NCI-H524 (cell line): ENCODE data around the gene GNG3.
"Not testable (repeated sequence)": the region's sequence is repeated elsewhere in the genome, so short reads cannot be mapped to it uniquely, and the experiment has no call there.

ENCODE experiments used
- DNase-seq, 2 experiments: peaks; one replicate each; lab custom pipeline; 2025; lab: John Stamatoyannopoulos, UW

GNG3 gene

DNA sequence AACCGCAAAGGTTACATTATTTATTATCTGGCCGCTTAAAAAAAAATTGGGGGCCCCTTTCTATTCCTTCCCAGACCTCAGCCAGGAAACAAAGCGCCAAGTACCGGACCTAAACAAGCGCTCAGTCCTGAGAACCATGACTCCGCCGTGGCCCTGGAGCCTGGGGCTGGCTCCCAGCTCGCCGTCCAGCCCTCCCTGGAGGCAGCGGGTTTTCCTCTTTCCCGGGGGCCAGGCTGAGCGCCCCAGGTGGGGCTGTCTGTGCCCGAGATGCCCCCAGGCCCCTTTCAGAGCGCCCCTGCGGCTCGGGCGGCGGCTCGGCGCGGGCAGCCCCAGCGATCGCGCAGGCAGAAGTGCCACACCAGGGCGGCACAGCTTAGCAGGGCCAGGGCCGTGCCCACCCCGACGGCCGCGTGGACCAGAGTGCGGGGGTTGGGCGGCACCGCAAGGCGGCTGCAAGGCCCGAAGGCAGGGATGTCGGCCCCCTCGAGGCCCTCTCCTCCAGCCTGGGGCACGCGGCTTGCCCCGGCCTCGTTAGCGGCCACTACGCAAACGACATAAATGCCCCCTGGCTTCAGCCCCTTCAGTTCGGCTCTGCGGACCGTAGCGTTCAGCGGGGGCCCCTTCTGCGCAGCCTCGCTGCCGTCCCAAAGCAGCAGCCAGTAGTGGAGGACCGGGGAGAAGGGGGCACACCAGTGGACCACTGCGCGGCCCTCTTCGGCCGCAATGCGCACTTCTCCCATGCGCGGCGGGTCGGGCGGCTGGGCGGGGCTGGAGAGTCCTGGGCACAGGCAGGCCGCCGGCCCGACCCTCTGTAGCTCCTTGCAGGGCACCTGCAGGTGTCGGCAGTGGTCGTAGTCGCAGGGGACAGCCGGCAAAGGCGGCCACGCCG lies 19.7 kb upstream of the GNG3 start:
- DNase-seq: no peak

DNA sequence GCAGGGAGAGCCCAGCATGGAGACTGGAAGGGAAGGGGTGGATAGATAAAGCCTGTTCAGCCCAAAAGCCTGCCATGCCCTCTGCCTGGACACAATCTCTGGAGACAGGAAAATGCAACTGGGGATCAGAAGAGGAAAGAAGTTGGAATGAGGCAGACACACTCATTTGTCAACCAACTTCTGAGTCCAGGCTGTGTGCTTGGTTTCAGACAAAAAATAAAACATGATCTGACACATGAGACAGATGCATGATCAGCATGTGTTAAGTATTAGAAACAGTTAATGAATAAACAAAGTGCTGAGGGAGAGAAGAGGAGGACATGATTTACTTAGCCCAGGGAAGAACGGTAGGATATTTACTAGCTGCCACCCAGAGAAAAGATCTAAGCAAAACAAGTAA lies 19.0 kb upstream of the GNG3 start:
- DNase-seq: no peak

DNA sequence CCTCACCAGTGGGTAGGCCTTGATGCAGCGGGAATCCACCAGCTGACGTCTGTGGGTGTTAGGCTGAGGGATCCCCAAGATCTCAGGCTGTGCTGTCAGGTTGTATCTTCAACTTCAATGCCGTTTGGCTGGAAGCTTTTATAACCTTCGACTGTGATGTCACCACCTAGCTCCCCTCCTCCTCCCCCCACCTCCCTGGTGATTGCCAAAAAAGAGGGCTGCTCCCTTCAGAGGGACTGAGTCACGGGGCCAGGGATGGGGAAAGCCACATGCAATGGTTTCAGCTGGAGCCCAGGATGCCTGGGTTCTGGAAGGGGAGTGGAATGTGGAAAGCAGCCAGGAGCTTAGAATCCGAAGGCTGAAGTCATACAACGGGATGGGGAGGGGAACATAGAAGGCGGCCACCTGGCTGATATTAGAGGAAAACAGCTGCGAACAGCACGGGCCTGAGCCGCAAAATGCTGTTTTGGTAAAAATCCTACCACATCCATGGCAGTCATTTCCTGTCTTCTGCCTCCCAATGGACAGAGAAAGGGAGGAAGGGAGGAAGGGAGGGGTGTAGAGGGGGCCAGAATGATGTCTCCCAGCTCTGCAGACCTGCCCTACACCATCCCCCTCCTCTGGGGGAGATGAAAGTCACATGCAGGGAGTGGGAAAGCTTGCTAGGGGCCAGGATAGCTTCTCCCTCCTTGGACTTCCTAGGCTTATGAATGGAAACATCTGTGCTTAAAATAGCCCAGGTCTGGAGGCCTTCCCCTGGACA lies 17.9 kb upstream of the GNG3 start, which contains the start of gene LRRN4CL:
Gene LRRN4CL (minus strand): TSS at position 110 of the 763 bp plus-strand sequence. CDS start 1,022 bp downstream, outside the sequence.
- no peak for DNase-seq

DNA sequence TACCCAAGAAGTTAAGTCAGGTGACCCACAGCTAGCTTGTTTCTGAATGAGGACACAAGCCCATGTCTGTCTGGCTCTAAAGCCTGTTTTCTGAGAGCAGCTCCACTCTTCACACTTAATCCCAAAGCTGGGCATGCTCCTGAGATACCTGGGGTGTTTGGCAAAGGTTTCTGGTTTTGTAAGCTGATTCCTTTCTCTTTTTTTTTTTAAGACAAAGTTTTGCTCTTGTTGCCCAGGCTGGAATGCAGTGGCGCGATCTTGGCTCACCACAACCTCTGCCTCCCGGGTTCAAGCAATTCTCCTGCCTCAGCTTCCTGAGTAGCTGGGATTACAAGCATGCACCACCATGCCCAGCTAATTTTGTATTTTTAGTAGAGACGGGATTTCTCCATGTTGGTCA lies 13.9 kb upstream of the GNG3 start:
- not testable (repeated sequence) for DNase-seq

DNA sequence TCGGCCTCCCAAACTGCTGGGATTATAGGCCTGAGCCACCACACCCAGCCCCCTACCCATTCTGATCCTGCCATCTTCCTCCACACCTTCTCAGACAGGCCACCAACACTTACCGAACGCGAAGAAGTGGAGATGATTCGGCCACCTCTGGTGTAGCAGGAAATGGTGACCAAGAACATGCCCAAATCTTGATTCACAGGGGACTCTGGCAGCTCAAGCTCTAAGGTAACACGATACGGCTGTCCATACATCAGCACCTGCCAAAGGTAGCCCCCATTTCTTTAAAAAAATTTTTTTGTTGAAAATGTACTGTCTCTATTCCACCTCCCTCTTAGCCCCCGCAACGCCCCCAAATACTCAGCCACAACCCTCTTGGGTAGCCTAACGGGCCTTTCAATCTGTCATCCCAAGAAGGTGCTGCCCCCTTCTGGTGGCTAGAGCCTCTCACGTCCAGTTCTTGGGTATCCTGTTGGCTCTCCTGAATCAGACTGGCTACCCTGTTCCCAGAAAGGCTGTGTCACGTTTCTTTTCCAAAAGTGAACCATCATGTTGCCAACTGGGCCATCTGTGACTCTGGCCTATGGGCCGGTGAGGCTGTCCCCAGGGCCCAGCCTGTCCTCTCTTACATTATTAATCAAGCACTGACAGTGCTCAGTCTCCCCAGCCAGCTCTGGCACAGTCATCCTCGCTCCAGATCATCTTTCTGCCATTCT lies 12.9 kb upstream of the GNG3 start:
- peak; percentile 55 to 67 for DNase-seq

DNA sequence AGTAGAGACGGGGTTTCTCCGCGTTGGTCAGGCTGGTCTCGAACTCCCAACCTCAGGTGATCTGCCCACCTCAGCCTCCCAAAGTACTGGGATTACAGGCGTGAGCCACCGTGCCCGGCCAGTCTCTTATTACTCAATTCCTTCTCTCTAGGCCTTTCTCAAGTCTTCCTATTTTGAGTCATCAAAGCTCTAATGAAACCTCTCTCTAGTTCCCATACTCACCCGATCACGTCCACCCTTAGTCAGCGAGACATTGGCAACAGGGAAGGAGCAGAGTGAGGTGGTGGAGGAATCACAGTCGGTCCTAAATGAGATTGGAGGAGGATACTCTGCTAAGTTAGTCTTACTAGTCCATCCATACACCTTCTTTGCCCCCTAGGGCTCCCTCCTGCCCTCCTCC lies 5.2 kb upstream of the GNG3 start:
- no peak for DNase-seq

DNA sequence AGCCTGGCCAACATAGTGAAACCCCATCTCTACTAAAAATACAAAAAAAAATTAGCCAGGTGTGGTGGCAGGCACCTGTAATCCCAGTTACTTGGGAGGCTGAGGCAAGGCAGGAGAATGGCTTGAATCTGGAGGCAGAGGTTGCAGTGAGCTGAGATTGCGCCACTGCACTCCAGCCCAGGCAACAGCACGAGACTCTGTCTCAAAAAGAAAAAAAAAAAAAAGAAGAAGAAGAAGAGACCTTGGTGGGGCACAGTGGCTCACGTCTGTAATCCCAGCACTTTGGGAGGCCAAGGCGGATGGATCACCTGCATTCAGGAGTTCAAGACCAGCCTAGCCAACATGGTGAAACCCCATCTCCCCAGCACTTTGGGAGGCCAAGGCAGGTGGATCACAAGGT lies 3.6 kb upstream of the GNG3 start:
- not testable (repeated sequence) for DNase-seq

DNA sequence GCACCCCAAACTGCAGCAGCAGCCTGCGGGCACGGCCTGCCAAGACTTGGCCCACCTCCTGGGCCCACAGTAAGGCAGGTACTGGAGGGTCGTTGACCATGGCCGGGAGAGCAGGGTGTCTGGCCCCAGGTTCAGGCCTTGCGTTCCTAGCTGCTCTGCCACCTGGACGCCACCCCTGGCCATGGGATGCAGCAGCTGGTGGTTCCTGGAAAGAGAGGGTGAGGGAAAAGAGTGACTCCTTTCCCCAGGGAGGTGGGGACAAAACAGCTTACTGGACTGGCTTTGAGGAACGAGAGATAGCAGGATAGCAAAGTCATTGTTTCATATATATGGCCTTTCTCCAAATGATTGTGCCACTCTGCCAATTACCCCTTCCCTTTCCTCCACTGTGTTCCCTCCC lies 2.1 kb upstream of the GNG3 start:
- DNase-seq: peak in 1 of 2 experiments; percentile 42

DNA sequence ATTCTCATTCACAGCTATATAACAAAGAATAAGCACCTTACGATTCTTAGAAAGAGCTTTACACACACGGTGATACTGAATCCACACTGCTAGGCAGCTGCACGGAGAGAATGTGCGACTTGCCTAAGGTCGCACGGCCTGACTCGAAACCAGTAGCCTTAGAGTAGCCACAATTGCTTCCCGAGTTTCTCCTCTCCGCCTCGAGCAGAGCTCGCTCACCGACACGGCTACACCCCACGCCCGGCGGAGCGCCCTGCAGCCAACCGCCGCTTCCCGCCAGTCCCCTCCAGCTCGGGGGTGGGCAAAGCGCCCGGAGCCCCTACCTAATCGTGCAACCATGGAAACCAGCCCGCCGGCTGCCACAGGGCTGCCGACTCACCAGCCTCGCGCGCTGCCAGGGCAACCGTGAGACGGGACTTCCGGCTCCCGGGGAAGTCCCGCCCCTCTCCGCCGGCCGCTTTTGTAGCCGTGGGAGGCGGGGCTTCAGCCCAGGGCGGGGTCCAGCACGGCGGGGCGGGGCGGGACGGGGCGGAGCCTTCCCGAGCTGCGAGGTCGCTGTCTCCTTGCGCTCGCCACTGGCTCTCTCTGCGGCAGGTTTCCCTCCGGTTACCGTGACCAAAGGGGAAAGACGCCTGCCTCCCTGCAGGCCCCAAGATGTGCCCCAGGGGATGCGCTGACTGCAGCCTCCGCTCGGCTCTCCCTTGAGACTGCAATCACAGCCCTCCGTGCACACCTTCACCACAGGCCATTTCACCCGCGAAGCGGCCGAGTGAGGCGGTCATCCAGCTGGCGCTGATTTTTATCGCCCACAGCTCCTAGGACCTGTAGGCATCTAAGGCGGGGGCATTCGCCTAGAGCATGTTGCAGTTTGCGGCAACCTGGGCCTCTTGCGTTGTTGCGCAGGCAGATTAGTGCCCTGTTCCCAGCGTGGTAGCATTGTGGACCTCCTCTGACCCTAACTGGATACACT lies 1.3 kb upstream of the GNG3 start:
- peak; percentile 89 to 95 for DNase-seq

DNA sequence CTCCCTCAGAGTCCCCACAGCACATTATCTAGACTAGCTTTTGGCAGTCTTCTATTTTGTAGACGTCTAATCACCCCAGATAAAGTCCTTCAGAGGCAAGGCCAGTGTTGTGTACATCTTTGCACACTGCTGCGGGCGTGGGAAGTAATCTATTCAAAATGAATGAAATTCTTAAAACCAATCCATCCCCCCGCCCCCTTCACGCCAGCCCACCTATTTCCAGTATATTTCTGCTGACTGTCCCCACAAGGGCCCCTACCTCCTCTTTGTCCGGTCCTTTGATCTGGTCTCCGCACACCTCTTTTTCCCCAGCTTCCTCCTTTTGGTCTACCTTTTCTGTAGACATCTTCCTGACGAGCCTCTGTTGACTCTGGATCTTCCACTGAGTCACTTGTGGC lies 627 bp upstream of the GNG3 start:
- DNase-seq: no peak

DNA sequence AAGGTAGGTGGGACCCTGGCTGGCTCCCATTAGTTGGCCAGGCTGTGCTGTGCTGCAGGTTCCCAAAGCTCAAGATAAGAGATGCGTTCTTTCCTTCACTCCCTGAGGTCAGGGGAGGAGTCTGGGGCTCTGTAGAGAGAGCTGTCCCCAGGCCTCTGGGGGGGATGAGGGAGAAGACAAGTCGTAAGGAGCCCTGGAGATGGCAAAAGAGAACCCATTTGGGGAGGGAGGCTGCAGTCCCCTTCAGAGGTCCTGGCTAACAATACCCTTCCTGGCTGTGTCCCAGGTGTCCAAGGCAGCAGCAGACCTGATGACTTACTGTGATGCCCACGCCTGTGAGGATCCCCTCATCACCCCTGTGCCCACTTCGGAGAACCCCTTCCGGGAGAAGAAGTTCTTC lies 916 bp downstream of the GNG3 start:
- DNase-seq: no peak

DNA sequence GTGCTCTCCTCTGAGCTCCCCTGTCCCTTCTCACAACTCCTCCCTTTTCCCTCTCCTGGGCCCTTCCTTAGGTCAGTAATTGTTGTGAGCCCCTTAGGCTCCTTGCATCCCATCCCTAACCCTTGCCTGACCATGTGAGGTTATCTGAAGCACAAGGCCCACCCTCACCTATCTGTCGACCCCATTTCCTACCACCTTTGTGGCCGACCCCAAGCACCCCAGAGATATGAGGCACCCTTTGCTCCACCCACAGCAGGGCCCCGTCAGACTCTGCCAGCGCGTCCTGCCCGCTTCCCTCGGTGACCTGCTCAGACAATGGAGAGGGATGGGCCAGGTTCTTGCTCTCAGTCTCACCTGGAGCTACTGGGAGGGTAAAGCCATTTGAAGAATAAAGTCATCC lies 1.3 kb downstream of the GNG3 start:
- no peak for DNase-seq

DNA sequence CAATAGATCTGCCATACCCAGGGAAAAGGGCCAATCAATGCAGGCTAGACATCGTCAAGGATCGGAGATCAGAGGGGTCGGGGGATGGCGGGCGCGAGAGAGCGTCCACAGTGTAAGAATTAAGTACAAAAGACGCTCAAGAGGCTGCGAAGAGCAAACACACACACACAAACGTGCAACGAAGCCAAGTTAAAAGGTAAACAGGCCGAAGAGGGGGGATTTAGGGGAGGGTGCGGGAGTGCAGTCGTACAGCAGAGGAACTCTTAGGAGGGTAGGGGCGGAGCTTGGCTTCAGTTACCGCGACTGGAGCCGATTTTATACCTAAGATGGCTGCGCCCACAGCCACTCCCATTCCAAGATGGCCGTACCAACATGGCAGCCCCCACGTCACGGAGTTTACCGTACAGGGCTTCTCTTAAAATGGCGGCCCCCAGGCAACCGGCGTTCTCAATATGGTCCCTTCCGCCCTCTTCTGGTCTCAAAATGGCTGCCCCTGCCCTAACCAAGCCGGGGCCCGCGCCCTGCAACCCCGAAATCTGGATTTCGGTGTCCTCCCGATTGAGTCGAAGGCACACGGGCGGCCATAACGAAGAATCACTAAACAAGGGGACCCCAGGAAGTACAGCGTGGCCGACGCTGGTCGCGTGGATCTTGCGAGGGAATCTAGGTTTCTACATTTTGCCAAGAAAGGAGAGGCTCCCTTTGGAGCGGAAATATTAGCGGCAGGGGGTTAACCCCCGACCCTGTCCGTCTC lies 1.9 kb downstream of the GNG3 start:
- peak; percentile 93 to 97 for DNase-seq

DNA sequence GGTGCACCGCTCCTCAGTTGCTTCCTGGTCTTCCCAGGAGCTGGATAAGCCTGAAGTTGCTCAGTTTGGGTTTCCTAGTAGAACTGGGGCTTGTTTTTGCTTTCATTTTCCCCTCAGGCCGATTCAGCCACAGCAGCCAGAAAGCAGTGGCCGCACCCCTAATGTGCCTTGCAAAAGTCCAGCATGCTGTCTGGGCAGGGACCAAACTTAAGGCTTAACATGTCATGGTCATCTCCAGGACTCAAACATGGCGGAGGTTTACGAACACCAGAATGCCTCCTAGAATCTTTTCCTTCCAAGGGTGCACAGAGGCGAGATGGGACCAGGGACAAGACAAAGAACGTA lies 2.5 kb downstream of the GNG3 start:
- DNase-seq: peak in 1 of 2 experiments; percentile 13

DNA sequence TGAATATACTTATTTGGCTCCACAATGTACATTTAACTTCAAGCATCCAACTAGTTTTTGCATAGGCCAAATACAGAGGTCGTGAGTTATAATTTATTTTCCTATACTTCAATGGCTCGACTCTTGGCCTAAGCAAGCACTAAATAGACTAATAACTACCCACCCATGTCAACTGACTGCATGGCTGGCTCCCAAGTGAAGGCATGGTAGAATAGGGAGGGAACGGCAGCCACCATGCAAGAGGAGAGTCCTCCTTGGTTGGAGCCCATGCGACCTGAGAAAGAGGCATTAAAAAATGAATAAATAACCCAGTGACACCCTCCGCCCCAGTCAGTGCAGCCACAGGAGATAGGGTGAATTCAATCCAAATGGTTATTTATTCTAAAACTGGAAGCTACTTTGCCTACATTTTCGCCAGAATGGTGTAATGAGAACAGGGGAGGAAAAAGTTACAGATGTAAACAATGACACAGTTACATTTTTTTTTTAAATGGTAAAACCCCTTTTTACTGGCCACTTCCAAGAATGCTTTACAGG lies 4.9 kb downstream of the GNG3 start:
- DNase-seq: no peak

DNA sequence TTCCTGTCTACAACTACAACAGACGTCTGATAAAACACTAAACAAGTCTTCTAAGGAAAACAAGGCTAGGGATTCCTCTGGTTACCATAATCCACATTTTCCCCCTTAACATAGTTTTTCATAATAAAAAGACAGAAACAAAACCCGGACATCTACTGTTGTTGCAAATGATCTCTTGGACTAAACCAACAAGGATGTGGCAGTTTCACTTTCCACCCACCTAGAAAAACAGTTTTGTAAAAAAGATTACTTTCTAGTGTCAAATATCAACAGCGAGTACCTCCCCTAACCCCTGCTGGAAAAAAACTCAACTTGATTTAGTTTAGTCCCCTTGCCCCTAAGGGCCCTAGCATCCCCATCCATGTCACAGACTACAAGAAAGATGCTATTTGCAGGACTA lies 5.4 kb downstream of the GNG3 start:
- DNase-seq: no peak

DNA sequence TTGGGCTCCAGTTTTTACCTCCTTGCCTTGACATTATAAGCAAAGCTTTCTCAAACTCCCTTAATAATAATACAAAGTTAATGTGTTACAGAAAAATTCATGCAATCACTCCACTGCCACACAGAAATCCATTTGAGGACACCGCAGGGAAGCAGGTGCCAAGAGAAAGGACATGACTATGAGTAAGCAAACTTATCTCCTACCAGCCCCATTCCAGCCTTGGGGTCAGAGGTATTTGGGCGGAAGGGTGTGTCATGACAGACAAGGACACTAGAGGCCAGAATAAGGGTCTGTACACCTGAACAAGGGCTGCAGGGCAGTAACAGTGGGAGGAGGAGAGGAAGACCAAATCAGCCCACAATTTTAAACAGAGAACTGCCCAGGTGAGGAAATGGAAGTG lies 5.9 kb downstream of the GNG3 start:
- DNase-seq: no peak

DNA sequence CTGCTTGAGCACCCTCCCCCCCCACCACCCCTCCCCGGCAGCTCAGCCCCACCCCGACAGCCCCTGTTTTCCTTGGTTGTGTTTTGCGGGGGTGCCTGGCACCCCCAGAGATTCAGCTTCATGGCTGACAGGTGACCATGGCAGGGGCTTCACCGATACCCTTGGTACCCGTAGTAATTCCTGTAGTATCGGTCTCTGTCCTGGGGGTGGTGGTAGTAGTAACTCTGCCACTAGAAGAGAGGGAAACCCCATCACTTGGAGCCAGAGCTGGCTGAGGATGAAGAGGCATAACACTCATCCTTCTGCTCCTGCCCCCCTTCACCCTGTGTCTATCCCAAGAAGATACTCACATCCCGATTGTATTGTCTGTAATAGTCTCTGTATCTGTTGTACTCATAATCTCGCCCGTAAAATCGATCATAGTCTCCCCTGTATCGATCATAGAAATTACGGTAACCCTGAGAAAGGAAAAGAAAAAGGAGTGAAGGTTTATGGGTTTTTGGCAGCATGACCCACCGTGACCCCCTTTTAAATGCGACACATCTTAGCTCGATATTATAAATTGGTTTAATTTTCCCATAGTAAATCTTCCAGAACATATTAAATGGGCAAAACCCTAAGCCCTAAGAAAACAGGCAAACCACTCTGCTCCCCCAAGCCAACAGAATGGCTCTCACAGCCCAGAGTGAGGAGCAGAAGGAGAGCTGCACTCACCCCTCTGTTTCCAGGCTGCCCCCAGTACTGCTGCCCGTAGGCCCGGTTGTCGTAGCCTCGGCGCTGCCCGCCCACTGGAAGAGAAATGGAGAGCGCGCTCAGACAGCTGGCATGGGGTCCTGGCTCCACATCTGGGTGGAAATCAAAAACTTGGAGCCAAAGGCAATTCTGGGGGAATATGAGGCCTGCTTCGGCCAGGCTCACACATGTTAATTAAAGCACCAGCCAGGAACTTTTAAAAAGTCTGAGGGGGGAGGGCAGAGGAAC lies 8.0 kb downstream of the GNG3 start:
- DNase-seq: no peak

DNA sequence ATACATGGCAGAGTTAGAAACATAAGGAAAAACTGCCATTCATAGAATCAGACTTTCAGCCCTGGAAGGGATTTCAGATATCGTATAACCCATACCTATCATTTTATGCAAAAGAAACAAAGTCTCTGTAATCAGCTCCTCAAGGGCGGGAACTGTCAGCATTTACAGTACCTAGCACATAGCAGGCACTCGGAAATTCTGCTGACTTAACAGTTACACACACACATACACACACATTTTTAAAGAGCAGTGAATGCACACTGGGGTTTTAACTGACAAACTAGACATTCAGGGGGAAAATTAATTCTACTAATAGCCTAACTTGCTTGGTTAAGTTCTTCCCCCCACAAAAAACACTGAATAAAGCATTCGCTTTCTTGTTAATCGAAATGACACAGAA lies 8.7 kb downstream of the GNG3 start:
- no peak for DNase-seq
